Urinary bladder (tissue), 4 donors: ENCODE measurements around the gene COBL. TPM values are rescaled to one million over a fixed set of nuclear protein-coding genes. Genes with fewer than 3 reads are reported as not detected.

Source experiments
- DNase-seq: peaks from one replicate; pipeline ENCODE4 v3.0.0-alpha.2; 2015; ENCODE audit errors: extremely low spot score
- H3K27ac ChIP-seq: one replicate; pipeline ENCODE4 v1.5.1; 2013; ENCODE audit warnings: low read depth, mild to moderate bottlenecking, moderate library complexity
- H3K36me3 ChIP-seq: one replicate; pipeline ENCODE4 v1.6.1; 2013; ENCODE audit warnings: mild to moderate bottlenecking, moderate library complexity; ENCODE audit not compliant: insufficient read depth
- H3K4me1 ChIP-seq: one replicate; pipeline ENCODE4 v1.6.1; 2013; ENCODE audit warnings: mild to moderate bottlenecking, moderate library complexity; ENCODE audit not compliant: insufficient read depth
- H3K4me3 ChIP-seq: one replicate; pipeline ENCODE4 v1.5.1; 2013; ENCODE audit warnings: low read depth, low read length
- WGBS: extraction: QIAGEN DNeasy Blood & Tissue Kit; methylation state at CpG from one replicate; pipeline ENCODE4 v1.1.7; 2013; 5-methylcytosine and 5-hydroxymethylcytosine counted together
- polyA plus RNA-seq: library from polyadenylated mRNA; stranded (reverse); fragments of 200-250 nt; gene quantifications from one replicate; pipeline ENCODE4 v1.2.3, GENCODE V29; 2013
- total RNA-seq: library from RNA; depleted of rRNA; stranded (reverse); fragments of >200 nt; gene quantifications from one replicate; pipeline ENCODE4 v1.2.3, GENCODE V29; 2014
- donor health status: healthy with polysubstance abuse.
- donor health status: healthy.

Gene COBL
- total and polyA plus RNA-seq, 2 donors: 1.6 to 3.3 TPM

DNA sequence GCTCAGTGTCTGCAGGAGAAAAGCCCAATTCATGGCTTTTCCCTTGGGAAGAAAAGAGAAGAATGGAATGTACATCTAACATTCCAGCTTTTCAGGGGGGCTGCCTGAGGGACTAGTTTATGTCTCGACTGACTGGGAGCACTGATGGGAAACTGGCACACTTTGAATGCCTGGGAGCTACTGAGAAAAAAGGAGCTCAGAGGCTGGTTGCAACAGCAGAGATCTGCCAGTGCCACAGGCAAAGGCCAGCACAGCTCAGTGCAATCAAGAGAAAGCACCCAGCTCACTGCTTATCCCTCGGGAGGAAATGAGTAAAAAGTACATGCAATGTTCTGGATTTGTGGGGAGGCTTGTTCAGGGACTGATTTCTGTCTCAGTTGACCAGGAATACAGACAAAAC is 226.2 kb downstream of the COBL start:
- WGBS: 69% methylated on average over 2 of the region's 2 CpGs
- DNase-seq: no peak
- H3K4me3 ChIP-seq: no peak overlapping the region

GRCh38 chr7:51085034-51085692 is 231.4 kb downstream of the COBL start:
- no peak overlapping the region for H3K4me3 ChIP-seq
- H3K4me1 ChIP-seq: no peaks in the 10 kb centered on the region
- H3K36me3 ChIP-seq: no peaks in the 10 kb centered on the region
- H3K27ac ChIP-seq: no peak overlapping the region
- WGBS: 86% methylated on average over 12 of the region's 12 CpGs
- no peak for DNase-seq

More for the DNA sequence above, 226.2 kb downstream of the COBL start:
- Histone ChIP-seq H3K36me3 (no peaks in the 10 kb centered on the region), H3K27ac (no peak overlapping the region), H3K4me1 (no peaks in the 10 kb centered on the region)

DNA sequence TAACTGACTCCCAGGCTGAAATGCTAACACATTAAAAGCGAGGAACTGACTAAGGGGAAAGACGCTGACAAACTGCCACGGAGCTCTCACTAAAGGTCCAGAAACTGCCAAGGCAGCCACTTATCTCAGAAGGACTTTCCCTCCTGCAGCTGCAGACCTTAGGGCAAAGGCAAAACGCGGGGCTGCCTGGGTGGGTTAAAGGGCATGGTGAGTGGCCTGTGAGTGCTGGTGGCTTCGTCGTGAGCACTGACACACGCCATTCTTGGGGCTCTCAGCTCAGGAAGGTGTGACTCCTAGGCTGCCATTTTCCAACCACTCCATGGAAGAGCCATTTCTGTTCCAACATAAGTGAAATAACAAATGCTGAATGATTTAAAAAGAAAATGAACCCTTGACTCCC is 232.5 kb downstream of the COBL start:
- Histone ChIP-seq H3K4me3 (no peak overlapping the region), H3K4me1 (no peaks in the 10 kb centered on the region), H3K27ac (no peak overlapping the region), H3K36me3 (no peaks in the 10 kb centered on the region)
- DNase-seq: no peak
- WGBS: 84% methylated on average over 8 of the region's 8 CpGs

- Histone ChIP-seq H3K27ac (no peak overlapping the region), H3K36me3 (no peaks in the 10 kb centered on the region), H3K4me3 (no peak overlapping the region), H3K4me1 (peaks cover 2% of the 10 kb centered on the region)
- no peak for DNase-seq
- WGBS: 88% methylated on average over 14 of the region's 14 CpGs
Measured at GRCh38 chr7:51082940-51083533, 233.6 kb downstream of the COBL start.

DNA sequence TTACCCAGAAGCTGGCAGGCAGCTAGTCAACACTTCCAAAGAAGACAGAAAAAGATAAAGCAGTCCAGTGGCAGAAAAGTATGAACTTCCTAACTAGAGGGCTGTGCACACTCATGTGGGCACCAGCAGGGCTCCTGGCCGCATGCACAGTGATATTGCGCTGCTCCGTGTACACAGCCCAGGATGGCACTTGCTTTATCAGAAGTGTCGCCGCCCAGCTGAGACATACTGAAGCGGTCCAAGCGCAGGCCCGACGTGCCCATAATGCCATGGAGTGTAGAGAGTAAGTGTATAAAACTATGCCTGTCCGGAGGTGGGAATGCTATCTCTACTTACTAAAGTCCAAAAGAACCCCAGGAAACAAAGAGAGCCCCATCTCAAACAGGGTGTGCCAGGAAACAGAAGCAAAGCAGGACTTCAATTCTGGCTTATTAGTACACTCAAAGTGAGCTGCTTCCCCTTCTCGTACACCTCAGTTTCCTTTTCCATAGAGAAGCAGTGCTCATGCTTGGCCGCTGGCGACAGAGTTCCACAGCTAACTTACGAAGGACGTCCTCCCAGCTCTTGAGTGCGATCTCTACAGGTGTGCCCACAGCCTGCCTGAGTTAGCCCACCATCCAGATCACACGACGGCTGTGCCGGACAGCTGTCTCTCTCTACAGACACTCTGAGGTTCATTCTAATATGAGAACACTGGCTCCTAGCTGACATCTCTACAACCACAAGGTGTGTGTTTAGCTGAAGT is 234.3 kb downstream of the COBL start:
- 84% methylated on average over 19 of the region's 19 CpGs for WGBS
- Histone ChIP-seq H3K27ac (no peak overlapping the region), H3K36me3 (no peaks in the 10 kb centered on the region), H3K4me1 (peaks cover 2% of the 10 kb centered on the region), H3K4me3 (no peak overlapping the region)
- no peak for DNase-seq

- no peak for DNase-seq
- 82% methylated on average over 11 of the region's 11 CpGs for WGBS
- Histone ChIP-seq H3K4me1 (peaks cover 2% of the 10 kb centered on the region), H3K27ac (no peak overlapping the region), H3K36me3 (no peaks in the 10 kb centered on the region), H3K4me3 (no peak overlapping the region)
Measured at GRCh38 chr7:51081270-51081890, 235.2 kb downstream of the COBL start.

DNA sequence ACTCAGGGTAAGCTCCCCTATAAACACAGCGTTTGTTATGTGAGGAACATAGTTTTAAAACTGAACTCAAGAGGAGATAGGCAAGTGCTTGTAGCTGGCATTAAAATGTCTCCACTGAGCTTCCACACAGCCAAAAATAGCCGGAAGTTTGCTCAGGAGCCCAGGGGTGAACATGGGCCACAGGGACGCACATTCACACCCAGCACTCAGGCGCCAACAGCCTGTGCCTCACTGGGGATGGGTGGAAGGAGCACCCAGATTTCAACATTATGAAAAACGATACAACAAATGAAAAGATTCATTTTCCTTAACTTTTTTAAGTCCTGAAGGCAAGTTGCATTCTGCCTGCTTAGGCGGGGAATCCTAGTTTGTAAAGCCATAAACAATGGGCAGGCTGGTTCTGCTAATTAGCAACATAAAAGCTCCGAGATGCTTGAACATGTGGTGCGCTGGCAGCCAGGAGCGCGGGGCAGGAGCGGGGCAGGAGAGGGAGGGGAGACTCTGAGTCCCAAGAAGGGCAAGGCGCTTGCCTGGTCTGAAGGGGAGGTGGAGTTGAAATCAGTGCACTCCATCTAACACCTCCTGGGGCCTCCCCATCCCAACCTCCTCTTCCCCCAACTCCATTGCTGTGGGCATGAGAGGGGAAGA is 235.9 kb downstream of the COBL start:
- 34% methylated on average over 12 of the region's 12 CpGs for WGBS
- Histone ChIP-seq H3K27ac (no peak overlapping the region), H3K4me1 (peaks cover 2% of the 10 kb centered on the region), H3K4me3 (no peak overlapping the region), H3K36me3 (no peaks in the 10 kb centered on the region)
- DNase-seq: no peak

DNA sequence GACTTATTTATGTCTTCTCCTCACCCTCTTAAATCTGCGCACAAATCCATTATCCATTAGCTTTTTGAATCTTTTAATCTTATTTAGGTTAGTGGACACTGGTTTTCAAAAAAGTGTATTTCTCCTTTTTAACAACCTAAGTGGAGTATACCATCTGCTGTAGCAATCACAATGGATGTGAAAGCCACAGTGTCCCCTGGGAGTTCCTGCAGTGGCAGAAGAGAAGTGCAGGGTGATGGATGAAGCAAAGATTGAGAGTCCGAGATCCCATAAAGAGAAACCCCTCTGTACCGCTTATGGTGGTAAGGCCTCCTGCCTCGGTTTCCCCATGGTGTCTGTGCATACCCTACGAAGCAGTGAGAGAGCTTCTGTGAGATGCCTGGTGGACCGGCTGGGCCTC is 236.4 kb downstream of the COBL start:
- 80% methylated on average over 6 of the region's 6 CpGs for WGBS
- Histone ChIP-seq H3K36me3 (no peaks in the 10 kb centered on the region), H3K27ac (no peak overlapping the region), H3K4me3 (no peak overlapping the region), H3K4me1 (peaks cover 2% of the 10 kb centered on the region)
- no peak for DNase-seq

DNA sequence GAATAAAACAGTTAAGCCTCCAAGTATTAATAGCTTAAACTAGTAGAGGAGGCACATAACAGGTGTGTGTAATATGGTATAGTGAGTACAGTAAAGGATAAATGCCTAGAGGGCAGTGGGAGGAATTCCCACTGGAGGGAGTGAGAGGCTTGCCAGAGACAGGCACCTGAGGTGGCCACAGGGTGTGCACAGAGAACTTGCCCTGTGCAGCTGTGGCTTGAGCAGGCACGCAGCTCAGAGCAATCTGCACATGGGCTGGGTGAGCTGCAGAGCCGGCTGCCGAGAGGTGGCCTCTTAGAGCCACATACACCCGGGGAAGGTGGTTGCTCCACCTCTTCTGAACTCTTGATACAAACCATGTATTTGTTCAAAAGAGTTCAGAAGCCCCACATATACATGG is 237.1 kb downstream of the COBL start:
- H3K27ac ChIP-seq: no peak overlapping the region
- DNase-seq: no peak
- no peaks in the 10 kb centered on the region for H3K36me3 ChIP-seq
- 82% methylated on average over 4 of the region's 4 CpGs for WGBS
- peaks cover 2% of the 10 kb centered on the region for H3K4me1 ChIP-seq
- H3K4me3 ChIP-seq: no peak overlapping the region

DNA sequence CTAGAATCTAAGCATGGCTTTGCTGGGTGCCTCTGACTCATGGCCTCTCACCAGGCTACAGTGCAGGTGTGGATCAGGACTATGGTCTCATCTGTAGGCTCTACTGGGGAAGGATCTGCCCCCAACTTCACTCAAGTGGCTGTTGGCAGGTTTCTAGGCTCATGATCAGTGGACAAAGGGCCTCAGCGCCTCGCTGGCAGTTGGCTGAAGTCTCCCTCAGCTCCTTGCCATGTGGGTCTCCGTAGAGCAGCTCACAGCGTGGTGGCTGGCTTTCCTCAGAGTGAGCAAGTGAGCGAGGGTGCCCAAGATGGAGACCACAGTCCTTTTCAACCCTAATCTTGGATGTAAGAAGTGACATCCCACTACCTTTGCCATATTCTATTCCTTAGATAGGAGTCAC is 238.0 kb downstream of the COBL start:
- no peak for DNase-seq
- H3K4me1 ChIP-seq: peaks cover 2% of the 10 kb centered on the region
- H3K36me3 ChIP-seq: no peaks in the 10 kb centered on the region
- no peak overlapping the region for H3K4me3 ChIP-seq
- 93% methylated on average over 5 of the region's 5 CpGs for WGBS
- H3K27ac ChIP-seq: no peak overlapping the region

DNA sequence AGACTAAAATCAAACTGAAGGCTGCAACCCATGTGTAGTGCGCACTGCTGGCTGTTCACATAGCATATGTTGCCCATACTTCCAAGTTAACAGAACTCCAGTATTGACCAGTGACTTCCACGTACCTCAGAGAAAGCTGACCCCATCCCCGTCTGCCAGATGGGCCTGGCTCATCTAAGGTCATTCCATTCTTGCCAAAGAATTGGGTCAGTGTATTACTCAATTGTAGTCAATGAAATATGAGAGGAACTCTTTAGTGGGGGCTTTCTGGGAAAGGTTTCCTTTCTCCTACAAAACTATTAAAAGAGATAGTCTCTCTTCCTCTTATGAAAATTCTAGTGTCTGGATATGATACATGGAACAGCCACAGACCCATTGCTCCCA is 238.6 kb downstream of the COBL start:
- no peak for DNase-seq
- WGBS: 85% methylated on average over 3 of the region's 3 CpGs
- H3K27ac ChIP-seq: no peak overlapping the region
- H3K4me1 ChIP-seq: peaks cover 2% of the 10 kb centered on the region
- no peak overlapping the region for H3K4me3 ChIP-seq
- H3K36me3 ChIP-seq: no peaks in the 10 kb centered on the region

GRCh38 chr7:51077316-51077986 is 239.2 kb downstream of the COBL start:
- 77% methylated on average over 3 of the region's 3 CpGs for WGBS
- no peaks in the 10 kb centered on the region for H3K36me3 ChIP-seq
- H3K4me1 ChIP-seq: peaks cover 2% of the 10 kb centered on the region
- H3K27ac ChIP-seq: no peak overlapping the region
- H3K4me3 ChIP-seq: no peak overlapping the region
- DNase-seq: no peak
